ENCODE measurements around the gene TMEM129. TPM values are rescaled to one million over a fixed set of nuclear protein-coding genes. Genes with fewer than 3 reads are reported as not detected.
A peak's percentile ranks its signal among the peaks of the same experiment; 100 is the strongest.

The TMEM129 gene
- total and polyA plus RNA-seq, 10 of the 15 experiments (the other 5 are each of a cell fraction or from before 2014, with no cell fraction given), result 0.19 to 24.9 (median 13.2) TPM

- TF ChIP-seq CEBPB (IDR thresholded peaks at IDR 0.05; ENCODE audit: borderline replicate concordance in 1 of 2, low read depth in 2 of 2, low read length in 2 of 2) (no peak), NKRF (conservative IDR thresholded peaks at IDR 0.05) (peak; percentile 50; the same call in 1 of the 2 replicates), ZNF384 (IDR thresholded peaks at IDR 0.05; ENCODE audit: borderline replicate concordance, low read depth, low read length) (no peak), CREM (IDR thresholded peaks at IDR 0.05; ENCODE audit: low read depth) (no peak), DPF2 (IDR thresholded peaks at IDR 0.05) (peak; percentile 56; the same call in 1 of the 2 replicates), ATF7 (IDR thresholded peaks at IDR 0.05; ENCODE audit: low read depth) (no peak), TARDBP (IDR thresholded peaks at IDR 0.05; ENCODE audit: borderline replicate concordance) (no peak), E2F8 (IDR thresholded peaks at IDR 0.05; ENCODE audit: low read depth, partially characterized antibody) (no peak), NFIC (IDR thresholded peaks at IDR 0.05; ENCODE audit: low read depth, low read length) (no peak), USF2 (IDR thresholded peaks at IDR 0.05; ENCODE audit: borderline replicate concordance, low read depth, low read length) (no peak), IKZF2 (IDR thresholded peaks at IDR 0.05) (no peak)
- TF ChIP-seq, protein P1, sequence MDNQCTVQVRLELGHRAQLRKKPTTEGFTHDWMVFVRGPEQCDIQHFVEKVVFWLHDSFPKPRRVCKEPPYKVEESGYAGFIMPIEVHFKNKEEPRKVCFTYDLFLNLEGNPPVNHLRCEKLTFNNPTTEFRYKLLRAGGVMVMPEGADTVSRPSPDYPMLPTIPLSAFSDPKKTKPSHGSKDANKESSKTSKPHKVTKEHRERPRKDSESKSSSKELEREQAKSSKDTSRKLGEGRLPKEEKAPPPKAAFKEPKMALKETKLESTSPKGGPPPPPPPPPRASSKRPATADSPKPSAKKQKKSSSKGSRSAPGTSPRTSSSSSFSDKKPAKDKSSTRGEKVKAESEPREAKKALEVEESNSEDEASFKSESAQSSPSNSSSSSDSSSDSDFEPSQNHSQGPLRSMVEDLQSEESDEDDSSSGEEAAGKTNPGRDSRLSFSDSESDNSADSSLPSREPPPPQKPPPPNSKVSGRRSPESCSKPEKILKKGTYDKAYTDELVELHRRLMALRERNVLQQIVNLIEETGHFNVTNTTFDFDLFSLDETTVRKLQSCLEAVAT (IDR thresholded peaks at IDR 0.05), result no peak
- TF ChIP-seq, protein P2, sequence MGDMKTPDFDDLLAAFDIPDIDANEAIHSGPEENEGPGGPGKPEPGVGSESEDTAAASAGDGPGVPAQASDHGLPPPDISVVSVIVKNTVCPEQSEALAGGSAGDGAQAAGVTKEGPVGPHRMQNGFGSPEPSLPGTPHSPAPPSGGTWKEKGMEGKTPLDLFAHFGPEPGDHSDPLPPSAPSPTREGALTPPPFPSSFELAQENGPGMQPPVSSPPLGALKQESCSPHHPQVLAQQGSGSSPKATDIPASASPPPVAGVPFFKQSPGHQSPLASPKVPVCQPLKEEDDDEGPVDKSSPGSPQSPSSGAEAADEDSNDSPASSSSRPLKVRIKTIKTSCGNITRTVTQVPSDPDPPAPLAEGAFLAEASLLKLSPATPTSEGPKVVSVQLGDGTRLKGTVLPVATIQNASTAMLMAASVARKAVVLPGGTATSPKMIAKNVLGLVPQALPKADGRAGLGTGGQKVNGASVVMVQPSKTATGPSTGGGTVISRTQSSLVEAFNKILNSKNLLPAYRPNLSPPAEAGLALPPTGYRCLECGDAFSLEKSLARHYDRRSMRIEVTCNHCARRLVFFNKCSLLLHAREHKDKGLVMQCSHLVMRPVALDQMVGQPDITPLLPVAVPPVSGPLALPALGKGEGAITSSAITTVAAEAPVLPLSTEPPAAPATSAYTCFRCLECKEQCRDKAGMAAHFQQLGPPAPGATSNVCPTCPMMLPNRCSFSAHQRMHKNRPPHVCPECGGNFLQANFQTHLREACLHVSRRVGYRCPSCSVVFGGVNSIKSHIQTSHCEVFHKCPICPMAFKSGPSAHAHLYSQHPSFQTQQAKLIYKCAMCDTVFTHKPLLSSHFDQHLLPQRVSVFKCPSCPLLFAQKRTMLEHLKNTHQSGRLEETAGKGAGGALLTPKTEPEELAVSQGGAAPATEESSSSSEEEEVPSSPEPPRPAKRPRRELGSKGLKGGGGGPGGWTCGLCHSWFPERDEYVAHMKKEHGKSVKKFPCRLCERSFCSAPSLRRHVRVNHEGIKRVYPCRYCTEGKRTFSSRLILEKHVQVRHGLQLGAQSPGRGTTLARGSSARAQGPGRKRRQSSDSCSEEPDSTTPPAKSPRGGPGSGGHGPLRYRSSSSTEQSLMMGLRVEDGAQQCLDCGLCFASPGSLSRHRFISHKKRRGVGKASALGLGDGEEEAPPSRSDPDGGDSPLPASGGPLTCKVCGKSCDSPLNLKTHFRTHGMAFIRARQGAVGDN (IDR thresholded peaks at IDR 0.05), result peak; percentile 82; the same call in 1 of the 2 replicates
Observed at GRCh38 chr4:1720163-1720983, 750 bp downstream of the TMEM129 start (continued).

Measured in GM12878 (cell line).